K562 (cell line): ENCODE data around the gene NR2F6. TPM values are rescaled to one million over a fixed set of nuclear protein-coding genes. Genes with fewer than 3 reads are reported as not detected.

Experiments used
- C11orf30 ChIP-seq: fragments of 450-650 bp; IDR thresholded peaks from 2 replicates; pipeline ENCODE4 v1.6.1; 2016; ENCODE audit warnings: low read depth, mild to moderate bottlenecking
- CHD1 ChIP-seq: fragments of 200-600 bp; sonication (generic); IDR thresholded peaks from one replicate; pipeline ENCODE4 v1.6.1; 2012; ENCODE audit warnings: mild to moderate bottlenecking, moderate library complexity, low read length, inconsistent platforms
- GTF3C2 ChIP-seq: IDR thresholded peaks from 3 replicates; pipeline ENCODE4 v1.6.1; 2011; ENCODE audit warnings: borderline replicate concordance, mild to moderate bottlenecking, moderate library complexity; ENCODE audit not compliant: insufficient read length; ENCODE audit errors: extremely low read depth
- ZBTB40 ChIP-seq, 2 experiments: fragments of 450-650 bp in 1 of 2; sonication (generic) in 1 of 2; formaldehyde crosslinking in 1 of 2; IDR thresholded peaks; 2 replicates each; pipeline versions ENCODE4 v1.7.1 to v1.9.0; 2016 to 2022; ENCODE audit warnings: inconsistent platforms in 1 of 2, mild to moderate bottlenecking in 1 of 2, missing genetic modification reagents in 1 of 2
- polyA plus RNA-seq, 8 experiments: library from polyadenylated mRNA; depleted of rRNA in 4 of 8; stranded (reverse) in 5 of 8; unstranded in 3 of 8; fragments of >200 nt; fragmentation: Nextera tagmentation in 2 of 8; fragmentation: Illumina TruSeq in 1 of 8; extraction: Ambion mirVana in 2 of 8; extraction: Trizol in 1 of 8; gene quantifications; 2 replicates each; pipeline versions ENCODE4 v1.2.1 to v1.2.3, GENCODE V29; 2011 to 2014; ENCODE audit warnings: inconsistent platforms in 1 of 8, missing spikeins in 1 of 8
- total RNA-seq, 7 experiments: library from RNA; depleted of rRNA in 6 of 7; stranded (reverse); fragments of >200 nt in 6 of 7; fragmentation: Illumina TruSeq in 2 of 7; extraction: Trizol in 2 of 7; gene quantifications; 2 replicates each; pipeline versions ENCODE4 v1.2.1 to v1.2.3, GENCODE V29; 2011 to 2021; ENCODE audit warnings: low replicate concordance in 1 of 7

The NR2F6 gene
- total and polyA plus RNA-seq, 9 of the 15 experiments (the other 6 are each of a cell fraction or from before 2014, with no cell fraction given): 0.76 to 97.5 (median 18.8) TPM

- TF ChIP-seq ZBTB40 (IDR thresholded peaks at IDR 0.05) (no peak), ZBTB40 (CRISPR knock-in tag; IDR thresholded peaks at IDR 0.05) (no peak), C11orf30 (no peak), GTF3C2 (no peak), CHD1 (no peak)
Measured at GRCh38 chr19:17197666-17198065, 48.1 kb downstream of the NR2F6 start (continued).
